GM23248 (cell line): ENCODE results near the gene AARS2. TPM values are rescaled to one million over a fixed set of nuclear protein-coding genes. Genes with fewer than 3 reads are reported as not detected.

ENCODE experiments used
- DNase-seq: peaks from one replicate; pipeline ENCODE4 v3.0.0-alpha.2; 2015
- H2AFZ ChIP-seq: fragments of 200-600 bp; sonication (generic); 2 replicates; pipeline ENCODE4 v1.6.1; 2016; ENCODE audit warnings: antibody characterized with exemption
- H3F3A ChIP-seq: fragments of 200-600 bp; sonication (generic); 2 replicates; pipeline ENCODE4 v1.6.1; 2016; ENCODE audit warnings: mild to moderate bottlenecking, antibody characterized with exemption, mixed run types; ENCODE audit not compliant: insufficient read depth
- H3K27ac ChIP-seq: fragments of 200-600 bp; sonication (generic); 2 replicates; pipeline ENCODE4 v1.5.1; 2016; ENCODE audit warnings: mild to moderate bottlenecking
- H3K27me3 ChIP-seq: fragments of 200-600 bp; sonication (generic); replicated peaks from 2 replicates; pipeline ENCODE4 v1.6.1; 2016; ENCODE audit warnings: mild to moderate bottlenecking; ENCODE audit not compliant: insufficient read depth
- H3K36me3 ChIP-seq: fragments of 200-600 bp; sonication (generic); 2 replicates; pipeline ENCODE4 v1.6.1; 2016; ENCODE audit warnings: low read depth, mild to moderate bottlenecking
- H3K4me1 ChIP-seq: fragments of 200-600 bp; sonication (generic); 2 replicates; pipeline ENCODE4 v1.6.1; 2016; ENCODE audit warnings: mild to moderate bottlenecking; ENCODE audit not compliant: insufficient read depth
- H3K4me2 ChIP-seq: fragments of 200-600 bp; sonication (generic); one replicate; pipeline ENCODE4 v1.6.1; 2016; ENCODE audit warnings: mild to moderate bottlenecking; ENCODE audit not compliant: unreplicated experiment
- H3K4me3 ChIP-seq: fragments of 200-600 bp; sonication (generic); 2 replicates; pipeline ENCODE4 v1.5.1; 2016; ENCODE audit warnings: mild to moderate bottlenecking
- H3K79me2 ChIP-seq: fragments of 200-600 bp; sonication (generic); 2 replicates; pipeline ENCODE4 v1.6.1; 2016; ENCODE audit warnings: mild to moderate bottlenecking; ENCODE audit not compliant: insufficient read depth
- H3K9ac ChIP-seq: fragments of 200-600 bp; sonication (generic); 2 replicates; pipeline ENCODE4 v1.6.1; 2016; ENCODE audit warnings: mild to moderate bottlenecking
- H3K9me2 ChIP-seq: fragments of 200-600 bp; sonication (generic); 2 replicates; pipeline ENCODE4 v1.6.1; 2016; ENCODE audit warnings: mixed run types, mild to moderate bottlenecking, moderate library complexity; ENCODE audit not compliant: insufficient read depth
- H3K9me3 ChIP-seq: fragments of 200-600 bp; sonication (generic); one replicate; pipeline ENCODE4 v1.6.1; 2017; ENCODE audit warnings: low read depth
- H4K20me1 ChIP-seq: fragments of 200-600 bp; sonication (generic); 2 replicates; pipeline ENCODE4 v1.6.0; 2016; ENCODE audit not compliant: insufficient read depth
- EZH2 ChIP-seq: fragments of 200-600 bp; sonication (generic); IDR thresholded peaks from 2 replicates; pipeline ENCODE4 v1.6.1; 2018; ENCODE audit warnings: antibody characterized with exemption, mild to moderate bottlenecking; ENCODE audit not compliant: insufficient read depth, poor library complexity, severe bottlenecking
- EZH2phosphoT487 ChIP-seq: fragments of 200-600 bp; sonication (generic); IDR thresholded peaks from 2 replicates; pipeline ENCODE4 v1.6.1; 2018; ENCODE audit warnings: antibody characterized with exemption, moderate library complexity, mild to moderate bottlenecking, low read depth; ENCODE audit not compliant: insufficient read depth
- WGBS, 2 experiments: methylation state at CpG; one replicate each; pipeline ENCODE4 v1.1.6; 2015 to 2017; ENCODE audit warnings: low lambda C conversion rate in 2 of 2, low coverage in 1 of 2; ENCODE audit errors: missing lambda C conversion rate in 2 of 2; 5-methylcytosine and 5-hydroxymethylcytosine counted together
- in situ Hi-C: fragments of 300-500 bp; cut with MboI; formaldehyde crosslinking; loops from 2 replicates; pipeline ENCODE4 v1.15.0; 2020
- polyA plus RNA-seq: library from polyadenylated mRNA; unstranded; fragments of >200 nt; fragmentation: Nextera tagmentation; extraction: Ambion mirVana; gene quantifications from 2 replicates; pipeline ENCODE4 v1.2.1, GENCODE V29; 2016
- total RNA-seq: library from RNA; depleted of rRNA; stranded (reverse); fragments of >200 nt; shearing (Covaris generic); gene quantifications from 2 replicates; pipeline ENCODE4 v1.2.3, GENCODE V29; 2014

The AARS2 gene
- total and polyA plus RNA-seq, 2 experiments from 2014 or later, result 6.0 to 14.7 TPM

- H2AFZ ChIP-seq, result no peak overlapping the region
- WGBS, 2 experiments, result 62 to 79% methylated on average over 3 of the region's 3 CpGs
- peaks cover 45% of the 10 kb centered on the region for H3K27me3 ChIP-seq
- no peak overlapping the region for H3K9ac ChIP-seq
- in situ Hi-C loops, result loop anchor here (5.0 kb wide), 1 partner anchor 65 kb away; no protein-coding TSS in a partner anchor
- no peak overlapping the region for H3K27ac ChIP-seq
- H4K20me1 ChIP-seq, result no peaks in the 10 kb centered on the region
- TF ChIP-seq EZH2phosphoT487 (no peak), EZH2 (no peak)
- H3K4me3 ChIP-seq, result no peak overlapping the region
- no peaks in the 10 kb centered on the region for H3K4me1 ChIP-seq
- no peak for DNase-seq
- no peaks in the 10 kb centered on the region for H3K36me3 ChIP-seq
- no peak overlapping the region for H3K4me2 ChIP-seq
- H3F3A ChIP-seq, result no peaks in the 10 kb centered on the region
- H3K9me3 ChIP-seq, result no peaks in the 10 kb centered on the region
- no peaks in the 10 kb centered on the region for H3K9me2 ChIP-seq
- H3K79me2 ChIP-seq, result no peaks in the 10 kb centered on the region
Observed at GRCh38 chr6:44271914-44272313, 41.2 kb downstream of the AARS2 start.

GRCh38 chr6:44271406-44271723, 41.8 kb downstream of the AARS2 start:
- Histone ChIP-seq H3K27ac (no peak overlapping the region), H3K4me3 (no peak overlapping the region), H3K36me3 (no peaks in the 10 kb centered on the region), H3K9me3 (no peaks in the 10 kb centered on the region), H3K9me2 (no peaks in the 10 kb centered on the region), H3K4me2 (no peak overlapping the region), H3K4me1 (no peaks in the 10 kb centered on the region), H3K9ac (no peak overlapping the region), H2AFZ (no peak overlapping the region), H3F3A (no peaks in the 10 kb centered on the region), H4K20me1 (no peaks in the 10 kb centered on the region), H3K79me2 (no peaks in the 10 kb centered on the region), H3K27me3 (peaks cover 40% of the 10 kb centered on the region)
- TF ChIP-seq EZH2 (no peak), EZH2phosphoT487 (no peak)
- 82 to 85% methylated on average over 5 to 6 of the region's 6 CpGs for WGBS, 2 experiments
- no peak for DNase-seq
- in situ Hi-C loops, result loop anchor here (5.0 kb wide), 1 partner anchor 66 kb away; no protein-coding TSS in a partner anchor

GRCh38 chr6:44270526-44271405, 42.4 kb downstream of the AARS2 start:
- H3K4me3 ChIP-seq, result no peak overlapping the region
- no peaks in the 10 kb centered on the region for H3F3A ChIP-seq
- peaks cover 38% of the 10 kb centered on the region for H3K27me3 ChIP-seq
- H4K20me1 ChIP-seq, result no peaks in the 10 kb centered on the region
- H3K4me2 ChIP-seq, result no peak overlapping the region
- no peaks in the 10 kb centered on the region for H3K36me3 ChIP-seq
- TF ChIP-seq EZH2 (no peak), EZH2phosphoT487 (no peak)
- H2AFZ ChIP-seq, result no peak overlapping the region
- in situ Hi-C loops, result loop anchor here (5.0 kb wide), 1 partner anchor 67 kb away; no protein-coding TSS in a partner anchor
- no peak for DNase-seq
- H3K79me2 ChIP-seq, result no peaks in the 10 kb centered on the region
- H3K27ac ChIP-seq, result no peak overlapping the region
- no peaks in the 10 kb centered on the region for H3K9me2 ChIP-seq
- 0 to 3% methylated on average over 4 to 58 of the region's 90 CpGs for WGBS, 2 experiments
- H3K4me1 ChIP-seq, result no peaks in the 10 kb centered on the region
- no peaks in the 10 kb centered on the region for H3K9me3 ChIP-seq
- H3K9ac ChIP-seq, result no peak overlapping the region

- H3K9ac ChIP-seq, result no peak within 1 kb of the TSS
- no peak within 1 kb of the TSS for H3K4me2 ChIP-seq
- H3F3A ChIP-seq, result no peaks in the 10 kb centered on the region
- in situ Hi-C loops, result loop anchor here (5.0 kb wide), 1 partner anchor 67 kb away; no protein-coding TSS in a partner anchor
- H3K9me2 ChIP-seq, result no peaks in the 10 kb centered on the region
- H3K79me2 ChIP-seq, result no peaks in the 10 kb centered on the region
- no peaks in the 10 kb centered on the region for H4K20me1 ChIP-seq
- no peak within 1 kb of the TSS for H3K4me3 ChIP-seq
- no peaks in the 10 kb centered on the region for H3K36me3 ChIP-seq
- no peaks in the 10 kb centered on the region for H3K4me1 ChIP-seq
- no peak within 1 kb of the TSS for H3K27ac ChIP-seq
- peaks cover 38% of the 10 kb centered on the region for H3K27me3 ChIP-seq
- no peaks in the 10 kb centered on the region for H3K9me3 ChIP-seq
- 33 to 50% methylated on average over 11 to 21 of the region's 29 CpGs for WGBS, 2 experiments
- no peak for DNase-seq
- peak; percentile 89 for TF ChIP-seq EZH2
- 0 out of 2 replicates have a peak, but pooled peaks have one; percentile 43 for TF ChIP-seq EZH2phosphoT487
- H2AFZ ChIP-seq, result no peak within 1 kb of the TSS
Observed at GRCh38 chr6:44269921-44270525, 43.1 kb downstream of the AARS2 start, which contains the start of gene TMEM151B. Gene TMEM151B, plus strand, starts transcription at chr6:44270450. Its CDS starts 293 bp downstream, at chr6:44270743.
